ENCODE results near the gene LCA5L. TPM values are rescaled to one million over a fixed set of nuclear protein-coding genes. Genes with fewer than 3 reads are reported as not detected.

The LCA5L gene
- total and polyA plus RNA-seq, 10 of the 15 experiments (the other 5 are each of a cell fraction or from before 2014, with no cell fraction given) = 0.18 to 0.55 (median 0.27) TPM; not detected in 2

DNA sequence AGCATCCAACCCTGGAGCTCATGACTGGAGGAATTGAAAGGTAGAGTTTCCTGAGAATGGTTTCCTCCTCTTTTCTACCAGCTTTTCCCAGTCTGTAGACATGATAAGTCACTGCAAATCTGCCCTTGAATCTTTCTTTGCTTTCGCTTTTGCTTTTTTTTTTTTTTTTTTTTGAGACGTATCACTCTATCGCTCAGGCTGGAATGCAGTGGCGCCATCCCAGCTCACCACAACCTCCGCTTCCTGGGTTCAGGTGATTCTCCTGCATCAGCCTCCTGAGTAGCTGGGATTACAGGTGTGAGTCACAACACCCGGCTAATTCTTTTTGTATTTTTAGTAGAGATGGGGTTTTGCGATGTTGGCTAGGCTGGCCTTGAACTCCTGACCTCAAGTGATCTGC, 1.7 kb upstream of the LCA5L start:
- TF ChIP-seq BACH1 (IDR thresholded peaks at IDR 0.05; ENCODE audit: borderline replicate concordance) (no peak), CBX3 (IDR thresholded peaks at IDR 0.05; ENCODE audit: borderline replicate concordance, low read depth) (no peak), PAX5 (IDR thresholded peaks at IDR 0.05; ENCODE audit: borderline replicate concordance, low read depth, low read length) (no peak), KDM1A (IDR thresholded peaks at IDR 0.05; ENCODE audit: borderline replicate concordance) (no peak), FOS (IDR thresholded peaks at IDR 0.05; ENCODE audit: borderline replicate concordance, extremely low read depth, insufficient read length) (no peak)
- TF ChIP-seq, protein P1, sequence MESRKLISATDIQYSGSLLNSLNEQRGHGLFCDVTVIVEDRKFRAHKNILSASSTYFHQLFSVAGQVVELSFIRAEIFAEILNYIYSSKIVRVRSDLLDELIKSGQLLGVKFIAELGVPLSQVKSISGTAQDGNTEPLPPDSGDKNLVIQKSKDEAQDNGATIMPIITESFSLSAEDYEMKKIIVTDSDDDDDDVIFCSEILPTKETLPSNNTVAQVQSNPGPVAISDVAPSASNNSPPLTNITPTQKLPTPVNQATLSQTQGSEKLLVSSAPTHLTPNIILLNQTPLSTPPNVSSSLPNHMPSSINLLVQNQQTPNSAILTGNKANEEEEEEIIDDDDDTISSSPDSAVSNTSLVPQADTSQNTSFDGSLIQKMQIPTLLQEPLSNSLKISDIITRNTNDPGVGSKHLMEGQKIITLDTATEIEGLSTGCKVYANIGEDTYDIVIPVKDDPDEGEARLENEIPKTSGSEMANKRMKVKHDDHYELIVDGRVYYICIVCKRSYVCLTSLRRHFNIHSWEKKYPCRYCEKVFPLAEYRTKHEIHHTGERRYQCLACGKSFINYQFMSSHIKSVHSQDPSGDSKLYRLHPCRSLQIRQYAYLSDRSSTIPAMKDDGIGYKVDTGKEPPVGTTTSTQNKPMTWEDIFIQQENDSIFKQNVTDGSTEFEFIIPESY (IDR thresholded peaks at IDR 0.05) = no peak
- Histone ChIP-seq H2AFZ (ENCODE audit: control insufficient read depth, low read depth, low read length) (no peak overlapping the region), H3K4me1 (ENCODE audit: control insufficient read depth, insufficient read depth, low read length) (peaks cover 4% of the 10 kb centered on the region), H3K79me2 (ENCODE audit: control insufficient read depth, insufficient read depth, low read length) (no peaks in the 10 kb centered on the region; the same call in 1 of the 2 replicates), H3K27me3 (replicated peaks in 1 of 2; ENCODE audit: control insufficient read depth in 2 of 2, insufficient read depth in 2 of 2, low read length in 1 of 2) (no peaks in the 10 kb centered on the region; a peak in 1 of 4 replicates), H3K9ac (ENCODE audit: control insufficient read depth, insufficient read depth, low read length) (no peak overlapping the region), H3K27ac (ENCODE audit: control insufficient read depth, insufficient read depth) (no peak overlapping the region), H3K4me2 (ENCODE audit: control insufficient read depth, insufficient read depth) (no peak overlapping the region), H4K20me1 (ENCODE audit: control insufficient read depth, insufficient read depth) (no peaks in the 10 kb centered on the region), H3K36me3 (ENCODE audit: control insufficient read depth in 2 of 2, insufficient read depth in 2 of 2, low read length in 1 of 2) (no peaks in the 10 kb centered on the region), H3K9me3 (replicated peaks; ENCODE audit: control insufficient read depth, insufficient read depth, low read length) (no peaks in the 10 kb centered on the region), H3K4me3 (no peak overlapping the region)
- ATAC-seq (no peak), FAIRE-seq (no peak), DNase-seq (ENCODE audit: low read depth, low spot score) (no peak)
- in situ Hi-C loops (cut with MboI) (no loop called here), intact Hi-C loops (cut with micrococcal nuclease; ENCODE audit: unreplicated experiment) (loop anchor here (10.0 kb wide), 2 partner anchors 132 to 262 kb away; partner anchors contain the start of genes BRWD1 and PSMG1)
- WGBS (ENCODE audit: insufficient coverage, insufficient replicate concordance, low lambda C conversion rate, missing lambda C conversion rate) = 100% methylated on average over 4 of the region's 7 CpGs
- ChIA-PET SMC1A (ENCODE audit: uncharacterized antibody, unreplicated experiment) (no interaction called here), POLR2A (interaction anchor here (0.8 kb wide), 1 partner anchor 263 kb away, joined by 7 read pairs; no protein-coding TSS in a partner anchor), RAD21 (ENCODE audit: unreplicated experiment) (no interaction called here), CTCF (no interaction called here)
- no TSS peak for BruUV-seq (replicated peaks)

Measured in GM12878 (cell line).